GM19468 (cell line): ENCODE results near the gene GNB5.

ENCODE experiments used
- ATAC-seq: cut with Tn5 transposase; IDR thresholded peaks from one replicate; pipeline ENCODE4 v1.9.1; 2021; ENCODE audit warnings: mild to moderate bottlenecking, moderate library complexity, moderate number of reproducible peaks; ENCODE audit not compliant: unreplicated experiment; ENCODE audit errors: extremely low read depth

GNB5 gene

GRCh38 chr15:52148403-52148802, 42.8 kb downstream of the GNB5 start:
- no peak for ATAC-seq

GRCh38 chr15:52146776-52147175, 44.4 kb downstream of the GNB5 start:
- no peak for ATAC-seq

- ATAC-seq: no peak
These were observed 44.9 kb downstream of the GNB5 start for GRCh38 chr15:52146261-52146660.

GRCh38 chr15:52144656-52145178, 46.5 kb downstream of the GNB5 start:
- no peak for ATAC-seq

- no peak for ATAC-seq
These were observed 47.3 kb downstream of the GNB5 start for GRCh38 chr15:52143873-52144272.

GRCh38 chr15:52140646-52141045, 50.5 kb downstream of the GNB5 start:
- ATAC-seq: no peak

GRCh38 chr15:52139599-52140462, 51.4 kb downstream of the GNB5 start:
- ATAC-seq: no peak

DNA sequence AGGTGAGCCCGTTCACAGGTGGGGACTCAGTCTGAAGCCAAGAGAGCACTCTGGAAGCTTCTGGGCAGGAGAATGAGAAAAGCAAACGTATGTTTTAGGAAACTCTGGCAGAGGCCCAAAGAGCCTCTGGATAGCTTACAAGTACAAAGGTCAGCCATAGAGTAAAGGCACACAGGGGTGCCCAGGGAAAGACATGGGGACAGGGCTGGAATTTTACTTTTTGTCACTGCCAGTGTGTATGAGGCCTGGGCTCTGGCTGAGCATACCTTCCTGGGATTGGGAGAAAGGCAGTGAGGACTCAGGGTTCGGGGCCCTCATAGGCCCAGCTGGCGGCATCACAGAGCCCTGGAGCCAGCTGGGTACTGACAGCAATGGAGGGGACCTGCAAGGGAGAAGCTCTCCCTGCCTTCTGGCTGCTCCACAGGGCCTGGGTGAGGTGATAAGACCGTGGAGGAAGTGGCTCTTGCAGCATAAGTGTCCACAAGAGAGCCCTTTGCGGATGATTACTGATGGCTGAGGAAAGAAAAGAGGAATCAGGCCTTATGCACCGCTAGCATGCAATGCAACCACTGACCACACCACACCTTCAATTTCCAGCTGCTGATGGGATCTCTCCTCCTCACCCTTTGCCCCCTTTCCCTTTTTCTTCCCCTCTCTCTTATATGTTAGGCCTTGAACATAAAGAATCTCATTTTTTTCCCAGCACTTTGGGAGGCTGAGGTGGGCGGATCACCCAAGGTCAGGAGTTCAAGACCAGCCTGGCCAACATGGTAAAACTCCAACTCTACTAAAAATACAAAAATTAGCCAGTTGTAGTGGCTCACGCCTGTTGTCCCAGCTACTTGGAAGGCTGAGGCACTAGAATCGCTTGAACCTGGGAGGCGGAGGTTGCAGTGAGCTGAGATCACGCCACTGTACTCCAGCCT, 53.5 kb downstream of the GNB5 start:
- ATAC-seq: no peak

- no peak for ATAC-seq
These were observed 54.7 kb downstream of the GNB5 start for GRCh38 chr15:52136442-52136980.

DNA sequence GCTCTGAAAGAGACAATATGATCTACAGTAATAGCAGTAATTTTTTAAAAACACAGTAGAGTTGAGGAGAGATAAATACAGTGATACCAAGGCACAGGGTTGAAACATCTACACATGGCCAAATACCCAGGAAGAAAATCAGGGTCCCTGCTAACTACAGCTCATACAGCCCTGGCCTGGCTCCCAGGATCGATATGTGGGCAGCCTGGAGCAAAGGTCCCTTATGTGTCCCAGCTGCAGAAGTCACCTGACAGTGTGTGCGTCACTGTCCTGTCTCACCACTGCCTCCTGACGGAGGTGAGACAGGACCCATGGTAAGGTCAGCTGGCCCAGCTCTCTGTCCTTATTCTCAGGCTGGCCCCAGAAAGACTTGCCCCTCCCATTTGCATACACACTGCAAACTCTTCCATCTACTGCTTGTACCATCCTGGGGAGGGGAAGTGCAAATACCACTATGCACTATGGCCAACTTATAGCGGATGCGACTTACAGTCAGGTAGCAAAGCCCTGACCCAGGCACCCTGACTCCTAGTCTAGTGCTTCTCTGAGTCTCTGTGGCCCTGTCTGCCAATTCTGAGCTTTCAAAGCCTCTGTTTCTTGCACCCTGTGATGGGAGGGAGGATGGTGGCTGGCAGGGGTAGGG, 56.6 kb downstream of the GNB5 start:
- ATAC-seq: no peak

GRCh38 chr15:52133510-52134220, 57.5 kb downstream of the GNB5 start:
- ATAC-seq: no peak

- no peak for ATAC-seq
These were observed 59.1 kb downstream of the GNB5 start for GRCh38 chr15:52132066-52132465.

DNA sequence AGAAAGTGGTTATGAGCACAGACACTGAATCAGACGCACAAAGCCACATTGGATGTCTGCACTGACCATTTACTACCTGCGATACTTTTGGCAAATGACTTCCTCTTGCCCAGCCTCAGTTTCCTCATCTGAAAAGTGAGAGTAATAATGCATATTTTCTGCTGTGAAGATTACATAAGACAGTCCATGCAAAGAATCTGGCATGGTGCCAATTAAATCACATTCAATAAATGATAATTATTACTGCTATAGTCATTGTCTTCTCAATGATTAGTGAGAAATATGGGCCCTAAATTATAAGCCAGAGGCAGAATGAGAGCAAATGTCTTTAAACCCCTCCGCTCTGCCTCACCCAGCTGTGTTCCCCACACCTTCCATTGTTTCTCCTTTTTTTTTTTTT, 62.6 kb downstream of the GNB5 start:
- ATAC-seq: no peak

- no peak for ATAC-seq
These were observed 66.8 kb downstream of the GNB5 start for GRCh38 chr15:52124270-52124880.

GRCh38 chr15:52121896-52122295, 69.3 kb downstream of the GNB5 start:
- no peak for ATAC-seq

- no peak for ATAC-seq
These were observed 70.2 kb downstream of the GNB5 start for GRCh38 chr15:52121006-52121405.

DNA sequence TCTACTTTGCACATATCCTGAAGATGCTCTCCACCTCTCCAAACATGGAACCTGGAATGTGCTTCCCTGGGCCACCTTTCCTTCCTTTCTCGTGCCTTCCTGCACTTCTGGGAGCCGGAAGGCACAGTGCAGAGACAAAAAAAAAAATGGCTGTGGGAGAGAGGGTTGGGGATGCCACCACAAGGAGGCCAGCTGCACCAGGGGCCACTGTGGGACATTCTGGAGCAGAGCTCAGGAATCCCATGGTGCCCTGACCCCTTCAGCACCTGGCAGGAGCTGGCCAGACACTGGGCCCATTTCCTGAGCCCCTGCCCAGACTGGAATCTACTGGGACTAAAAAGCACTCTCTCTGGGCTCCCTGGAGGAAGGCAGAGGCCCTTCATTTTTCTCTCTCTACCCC, 70.7 kb downstream of the GNB5 start:
- ATAC-seq: no peak

GRCh38 chr15:52118969-52119749, 72.0 kb downstream of the GNB5 start:
- ATAC-seq: no peak
